ENCODE results near the gene ALKBH8.

DNA sequence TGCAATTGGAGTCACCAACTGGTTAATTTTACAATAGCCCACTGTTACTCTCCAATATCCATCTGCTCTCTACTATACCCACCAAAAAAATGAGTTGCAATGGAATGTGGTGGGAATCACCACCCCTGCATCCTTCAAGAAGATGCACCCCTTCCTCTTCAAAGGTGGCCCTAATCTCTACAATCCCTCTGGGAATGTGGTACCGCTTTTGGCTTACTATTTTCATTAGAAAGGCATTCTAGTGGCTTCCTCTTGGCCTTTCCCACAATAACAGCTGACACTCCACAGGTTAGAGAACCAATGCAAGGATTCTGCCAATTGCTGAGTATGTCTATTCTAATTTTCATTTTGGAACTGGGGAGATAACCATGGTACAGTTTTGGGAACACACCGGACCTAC is 74.7 kb downstream of the ALKBH8 start:
- no peak for TF ChIP-seq ZNF274 (IDR thresholded peaks at IDR 0.05; ENCODE audit: low read depth, low read length)
- TF ChIP-seq SUZ12 (IDR thresholded peaks at IDR 0.05; ENCODE audit: extremely low read depth, insufficient read depth, insufficient read length): no peak
- TF ChIP-seq YY1 (IDR thresholded peaks at IDR 0.05; ENCODE audit: insufficient read depth, insufficient read length): no peak
